ENCODE results near the gene PHACTR4.

- TF ChIP-seq SMAD1 (CRISPR knock-in tag; IDR thresholded peaks at IDR 0.05; ENCODE audit: borderline replicate concordance, low read depth) (no peak), HNRNPLL (IDR thresholded peaks at IDR 0.05; ENCODE audit: low read depth, low read length, poor library complexity, severe bottlenecking) (no peak), SIN3A (IDR thresholded peaks at IDR 0.05; ENCODE audit: borderline replicate concordance, low read depth, low read length) (no peak), ZHX1 (CRISPR knock-in tag; IDR thresholded peaks at IDR 0.05; ENCODE audit: low read depth) (no peak), ETV6 (CRISPR knock-in tag; conservative IDR thresholded peaks at IDR 0.05) (no peak), NCOR1 (IDR thresholded peaks at IDR 0.05; ENCODE audit: borderline replicate concordance, low read length) (no peak)
These were observed 81.0 kb downstream of the PHACTR4 start for GRCh38 chr1:28450561-28450960.
